GM18517 (cell line): Measurements from ENCODE around the gene P2RY6.
"Not testable (repeated sequence)": the region's sequence is repeated elsewhere in the genome, so short reads cannot be mapped to it uniquely, and the experiment has no call there.

ENCODE experiments used
- ATAC-seq: cut with Tn5 transposase; IDR thresholded peaks from one replicate; pipeline ENCODE4 v1.9.1; 2021; ENCODE audit warnings: mild to moderate bottlenecking, moderate library complexity; ENCODE audit not compliant: unreplicated experiment

Gene P2RY6, protein sequence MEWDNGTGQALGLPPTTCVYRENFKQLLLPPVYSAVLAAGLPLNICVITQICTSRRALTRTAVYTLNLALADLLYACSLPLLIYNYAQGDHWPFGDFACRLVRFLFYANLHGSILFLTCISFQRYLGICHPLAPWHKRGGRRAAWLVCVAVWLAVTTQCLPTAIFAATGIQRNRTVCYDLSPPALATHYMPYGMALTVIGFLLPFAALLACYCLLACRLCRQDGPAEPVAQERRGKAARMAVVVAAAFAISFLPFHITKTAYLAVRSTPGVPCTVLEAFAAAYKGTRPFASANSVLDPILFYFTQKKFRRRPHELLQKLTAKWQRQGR

DNA sequence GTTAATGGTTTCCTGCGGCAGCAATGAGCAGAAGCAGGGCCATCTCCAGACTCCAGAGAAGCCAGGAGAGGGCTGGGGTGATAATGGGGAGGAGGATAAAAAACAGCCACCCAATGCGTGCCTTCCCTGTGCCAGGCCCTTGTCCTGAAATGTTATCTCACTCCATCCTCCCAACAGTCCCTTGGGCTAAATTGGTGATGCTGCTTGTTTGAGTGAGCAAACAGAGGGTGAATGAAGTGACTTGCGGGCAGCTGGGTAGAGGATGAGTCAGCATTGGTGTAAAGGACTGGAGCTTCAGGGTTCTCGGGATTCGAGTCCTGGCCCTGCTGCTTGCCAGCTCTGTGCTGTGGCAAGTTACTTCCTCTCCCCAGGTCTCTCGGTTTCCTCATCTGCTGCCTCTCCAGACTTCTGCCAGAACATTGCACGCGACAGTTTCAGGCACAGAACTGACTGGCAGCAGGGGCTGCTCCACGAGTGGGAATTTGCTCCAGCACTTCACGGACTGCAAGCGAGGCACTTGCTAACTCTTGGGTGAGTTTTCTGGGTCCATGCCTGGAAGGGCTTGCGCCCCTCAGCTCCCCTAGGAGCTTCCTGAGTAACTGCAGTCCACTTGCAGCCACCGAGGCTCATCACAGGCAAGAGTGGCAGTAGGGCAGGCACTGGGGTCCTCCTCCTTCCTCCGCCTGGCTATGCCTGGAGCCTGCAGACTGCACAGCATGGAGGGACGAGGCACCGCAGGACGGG lies at the start of gene P2RY6:
TSS of gene P2RY6 (plus strand) at position 403 of the 744 bp plus-strand sequence. CDS start 24,181 bp downstream, outside the sequence.
- no peak for ATAC-seq

DNA sequence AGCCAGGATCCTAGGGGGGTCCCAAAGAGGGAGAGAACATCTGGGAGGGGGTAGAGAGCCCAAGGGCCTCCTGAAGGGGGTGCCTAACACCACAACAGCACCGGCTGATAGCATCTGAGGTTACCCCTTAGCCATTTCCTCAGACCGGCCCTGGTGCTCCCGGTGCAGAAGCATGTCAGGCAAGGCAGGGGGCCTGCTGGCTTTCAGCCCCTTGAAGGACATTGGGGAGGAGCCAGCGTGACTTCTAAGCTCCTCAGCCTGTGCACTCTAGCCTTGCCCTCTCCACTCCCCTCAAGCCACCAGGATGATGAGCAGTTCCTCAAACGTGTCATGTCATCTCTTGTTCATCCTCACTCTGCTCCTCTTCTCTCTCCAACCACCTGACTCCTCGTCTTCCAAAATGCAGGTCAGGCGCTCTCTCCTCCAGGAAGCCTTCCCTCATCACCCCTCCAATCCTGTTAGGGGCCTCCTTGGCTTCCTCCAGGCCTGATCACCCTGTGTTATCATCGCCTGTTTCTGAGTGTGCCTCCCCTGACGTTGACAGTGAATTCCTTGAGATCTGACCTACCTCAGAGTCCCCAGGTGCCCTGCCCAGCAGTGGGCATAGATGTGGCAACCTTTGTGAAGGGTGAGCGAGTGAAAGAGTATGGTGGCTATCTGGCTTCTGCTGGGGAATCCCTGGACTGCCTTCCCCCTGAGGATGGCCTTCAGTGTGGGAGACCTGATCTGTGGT lies 48.0 kb upstream of the P2RY6 start:
- ATAC-seq, result no peak

DNA sequence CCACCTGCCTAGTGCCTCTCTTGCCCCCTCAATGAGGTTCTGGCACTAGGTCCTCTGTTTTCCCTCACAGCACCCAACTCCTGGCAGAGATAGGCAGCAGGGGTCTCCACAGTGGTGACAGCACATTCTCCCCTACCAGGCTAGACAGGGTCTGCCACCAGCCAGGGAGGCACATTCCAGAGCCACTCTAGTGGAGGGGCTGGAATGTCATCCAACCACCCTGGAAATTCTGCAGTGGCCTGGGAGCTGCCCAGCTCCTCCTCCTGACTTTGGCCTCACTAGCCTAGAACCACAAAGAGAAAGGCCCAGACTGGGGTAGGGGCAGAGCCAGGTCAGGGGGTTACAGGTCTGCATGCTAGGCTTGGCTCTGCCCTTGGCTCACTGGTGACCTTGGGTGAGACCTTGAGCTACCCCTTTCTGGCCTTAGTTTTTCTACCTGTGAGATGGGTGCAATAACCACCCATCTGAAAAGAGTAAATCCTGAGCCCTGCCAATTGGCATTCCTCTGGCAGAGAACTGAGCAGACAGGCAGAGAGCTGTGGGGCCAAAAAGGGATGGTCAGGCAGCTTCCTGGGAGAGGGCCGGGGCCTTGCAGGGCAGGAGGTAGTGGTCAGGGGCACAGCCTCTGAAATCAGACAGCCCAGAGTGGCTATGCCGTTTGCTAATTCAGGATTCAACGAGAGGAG lies 47.0 kb upstream of the P2RY6 start:
- no peak for ATAC-seq

DNA sequence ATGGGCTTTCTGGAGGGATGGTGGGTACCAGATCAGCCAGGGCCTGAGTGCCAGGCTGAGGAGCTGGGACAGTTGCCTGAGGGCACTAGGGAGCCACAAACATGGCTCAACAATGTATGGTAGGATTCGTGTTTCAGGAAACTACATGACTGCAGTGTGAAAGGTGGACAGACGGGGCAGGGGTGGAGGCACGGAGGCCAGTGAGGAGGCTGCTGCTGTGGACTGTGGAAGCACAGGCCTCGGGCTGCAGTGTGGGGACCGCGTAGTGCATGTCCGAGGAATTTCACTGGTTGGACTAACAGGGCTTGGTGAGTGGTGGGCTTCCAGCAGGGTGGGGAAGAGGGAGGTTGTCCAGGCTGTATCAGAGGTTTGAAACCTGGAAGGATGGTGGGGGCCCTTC lies 46.3 kb upstream of the P2RY6 start:
- ATAC-seq, result no peak

- ATAC-seq, result no peak
These were observed 45.7 kb upstream of the P2RY6 start for GRCh38 chr11:73226297-73227006.

DNA sequence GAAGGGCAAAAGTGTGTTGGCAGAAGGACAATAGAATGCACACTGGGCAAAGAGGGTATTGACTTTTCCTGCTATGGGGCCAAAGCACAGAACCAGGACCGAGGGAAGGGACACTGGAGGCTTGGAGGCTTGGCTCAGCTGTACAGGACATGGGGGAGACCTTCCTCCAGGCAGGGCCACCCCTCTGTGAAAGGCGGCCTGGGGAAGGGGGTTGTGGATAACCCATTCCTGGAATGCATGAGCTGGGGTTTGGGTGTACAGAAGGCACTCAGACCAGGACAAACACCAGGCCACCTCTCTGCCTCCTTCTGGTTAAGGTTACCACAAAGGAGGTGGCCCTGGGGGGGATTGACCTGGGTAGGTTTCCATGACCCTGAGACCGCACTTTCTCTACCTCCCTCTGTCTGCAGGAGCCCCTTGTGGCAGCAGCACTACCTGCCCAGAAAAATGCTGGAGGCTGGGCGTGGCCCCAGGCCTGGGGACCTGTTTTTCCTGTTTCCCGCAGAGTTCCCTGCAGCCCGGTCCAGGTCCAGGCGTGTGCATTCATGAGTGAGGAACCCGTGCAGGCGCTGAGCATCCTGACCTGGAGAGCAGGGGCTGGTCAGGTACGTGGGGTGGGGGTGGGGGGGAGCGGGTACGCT lies 44.4 kb upstream of the P2RY6 start:
- no peak for ATAC-seq

GRCh38 chr11:73228268-73229134 lies 43.6 kb upstream of the P2RY6 start:
- ATAC-seq, result no peak

- no peak for ATAC-seq
These were observed 42.7 kb upstream of the P2RY6 start for GRCh38 chr11:73229321-73229895.

GRCh38 chr11:73229896-73230875 lies 42.0 kb upstream of the P2RY6 start:
- no peak for ATAC-seq

GRCh38 chr11:73230931-73231330 lies 41.2 kb upstream of the P2RY6 start:
- no peak for ATAC-seq

- not testable (repeated sequence) for ATAC-seq
These were observed 39.7 kb upstream of the P2RY6 start for GRCh38 chr11:73232487-73232886.

DNA sequence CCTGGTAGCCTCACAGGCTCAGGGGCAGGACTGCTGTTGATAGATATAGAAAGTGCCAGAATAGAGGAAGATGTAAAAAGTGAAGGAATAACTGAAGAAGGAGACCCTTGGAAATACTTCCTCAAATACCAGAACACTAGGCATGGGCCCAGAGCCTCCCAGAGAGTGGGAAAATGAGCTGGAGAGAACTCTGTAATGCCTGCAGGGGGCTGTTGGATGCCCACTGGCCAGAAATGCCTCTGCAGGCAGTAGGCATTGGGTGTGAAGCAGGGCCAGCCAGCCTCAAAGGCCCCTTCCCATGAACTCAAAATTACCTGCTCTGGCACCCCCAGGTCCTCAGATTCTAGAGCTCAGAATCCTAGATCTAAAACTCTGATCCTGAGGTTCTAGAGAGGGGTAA lies 38.9 kb upstream of the P2RY6 start:
- ATAC-seq, result no peak

DNA sequence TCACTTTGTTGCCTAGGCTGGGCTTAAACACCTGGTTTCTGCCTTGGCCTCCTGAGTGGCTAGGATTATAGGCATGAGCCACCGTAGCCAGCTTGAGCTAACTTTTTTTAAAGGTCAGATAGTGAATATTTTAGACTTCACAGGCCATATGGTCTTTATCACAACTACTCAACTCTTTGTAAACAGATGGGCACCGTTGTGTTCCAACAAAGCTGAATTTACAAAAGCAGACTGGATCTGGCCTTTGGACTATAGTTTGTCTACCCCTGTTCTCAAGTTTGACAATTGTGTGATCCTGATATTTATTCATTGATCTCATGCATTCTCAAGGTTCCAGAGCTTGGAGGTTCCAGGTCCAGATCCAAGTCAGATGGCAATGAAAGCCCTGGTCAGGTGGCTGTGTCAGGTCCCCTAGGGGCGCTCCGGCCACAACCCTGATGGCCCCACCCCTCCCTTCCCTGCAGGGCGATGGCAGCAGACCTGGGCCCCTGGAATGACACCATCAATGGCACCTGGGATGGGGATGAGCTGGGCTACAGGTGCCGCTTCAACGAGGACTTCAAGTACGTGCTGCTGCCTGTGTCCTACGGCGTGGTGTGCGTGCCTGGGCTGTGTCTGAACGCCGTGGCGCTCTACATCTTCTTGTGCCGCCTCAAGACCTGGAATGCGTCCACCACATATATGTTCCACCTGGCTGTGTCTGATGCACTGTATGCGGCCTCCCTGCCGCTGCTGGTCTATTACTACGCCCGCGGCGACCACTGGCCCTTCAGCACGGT lies 38.3 kb upstream of the P2RY6 start:
- no peak for ATAC-seq

- no peak for ATAC-seq
These were observed 37.5 kb upstream of the P2RY6 start for GRCh38 chr11:73234471-73235181.

GRCh38 chr11:73235236-73235786 lies 36.8 kb upstream of the P2RY6 start:
- no peak for ATAC-seq
